GM12801 (cell line): ENCODE results near the gene GPS2.

Source experiments
- CTCF ChIP-seq: IDR thresholded peaks from one replicate; pipeline ENCODE4 v1.5.1; 2011; ENCODE audit warnings: control low read depth; ENCODE audit not compliant: insufficient read length; ENCODE audit errors: extremely low read depth

Gene GPS2

DNA sequence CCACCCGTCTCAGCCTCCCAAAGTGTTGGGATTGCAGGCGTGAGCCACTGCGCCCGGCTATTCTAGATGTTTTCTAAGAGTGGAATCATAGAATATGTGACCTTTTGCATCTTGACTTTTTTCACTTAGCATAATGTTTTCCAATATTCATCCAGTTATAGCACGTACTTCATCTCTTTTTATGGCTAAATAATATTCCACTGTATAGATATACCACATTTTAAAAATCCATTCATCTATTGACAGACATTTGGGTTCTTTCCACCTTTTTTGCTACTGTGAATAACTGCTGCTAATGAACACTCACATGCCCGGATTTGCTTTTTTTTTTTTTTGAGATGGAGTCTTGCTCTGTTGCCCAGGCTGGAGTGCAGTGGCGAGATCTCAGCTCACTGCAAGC is 11.0 kb downstream of the GPS2 start:
- no peak for TF ChIP-seq CTCF

DNA sequence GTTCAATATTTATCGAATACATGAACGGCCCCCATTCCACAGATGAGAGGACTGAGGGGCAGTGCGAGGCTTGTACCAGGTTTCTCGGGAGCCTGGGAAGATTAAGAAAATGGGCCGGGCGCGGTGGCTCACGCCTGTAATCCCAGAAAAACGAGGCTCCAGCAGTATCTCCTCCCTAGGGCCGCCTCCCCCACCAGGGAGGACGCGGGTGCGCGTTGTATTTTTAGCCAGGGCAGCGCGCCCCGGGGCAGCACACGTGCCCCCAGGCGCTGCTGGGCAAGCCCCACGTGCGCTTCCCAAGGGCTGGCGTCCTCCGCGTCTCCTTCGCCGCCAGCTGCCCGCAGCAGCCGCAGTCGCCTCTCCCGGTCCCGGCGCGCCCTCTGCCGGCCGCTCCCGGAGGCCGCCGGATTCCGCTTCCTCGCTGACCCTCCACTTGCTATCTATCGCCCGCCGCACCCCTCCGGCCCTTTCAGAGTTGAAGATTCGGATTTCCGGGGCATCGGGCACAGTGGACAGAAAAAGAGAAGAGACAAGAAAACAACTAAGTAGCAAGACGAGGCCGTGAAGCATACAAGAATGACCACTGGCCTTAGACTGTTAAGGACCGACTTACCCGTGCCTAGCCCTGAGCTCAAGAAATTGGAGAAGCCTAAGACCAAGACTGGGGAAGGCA is 18.8 kb downstream of the GPS2 start:
- no peak for TF ChIP-seq CTCF

DNA sequence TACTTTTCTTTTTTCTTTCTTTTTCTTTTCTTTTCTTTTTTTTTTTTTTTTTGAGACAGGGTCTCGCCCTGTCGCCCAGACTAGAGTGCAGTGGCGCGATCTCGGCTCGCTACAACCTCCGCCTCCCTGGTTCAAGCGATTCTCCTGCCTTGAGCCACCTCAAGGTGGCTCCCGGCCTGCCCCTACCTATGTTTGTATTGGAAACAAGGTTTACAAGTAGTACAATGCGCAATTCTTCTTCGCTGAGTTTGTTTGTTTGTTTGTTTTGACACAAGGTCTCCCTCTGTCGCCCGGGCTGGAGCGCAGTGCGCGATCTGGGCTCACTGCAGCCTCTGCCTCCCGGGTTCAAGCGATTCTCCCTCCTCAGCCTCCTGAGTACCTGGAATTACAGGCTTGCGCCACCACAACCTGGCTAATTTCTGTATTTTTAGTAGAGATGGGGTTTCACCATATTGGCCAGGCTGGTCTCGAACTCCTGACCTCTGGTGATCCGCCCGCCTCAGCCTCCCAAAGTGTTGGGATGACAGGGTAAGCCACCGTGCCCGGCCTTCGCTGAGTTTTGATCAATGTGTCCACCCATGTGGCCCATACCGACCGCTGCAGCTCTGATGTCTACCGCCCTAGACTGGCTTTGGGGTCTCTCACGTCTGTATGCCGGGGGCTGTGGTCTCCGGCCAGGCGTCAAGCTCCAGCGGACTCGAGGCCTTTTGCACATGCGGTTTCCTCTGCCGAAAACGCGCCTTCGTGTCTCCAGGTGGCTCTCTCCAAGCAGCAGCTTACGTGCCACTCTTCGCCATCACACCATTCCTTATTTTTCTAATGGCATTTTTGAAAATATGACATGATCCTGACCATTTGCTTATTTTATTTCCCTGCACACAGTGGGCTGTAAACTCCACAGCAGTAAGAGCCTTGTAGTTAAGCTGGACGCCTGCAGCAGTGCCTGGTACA is 19.7 kb downstream of the GPS2 start:
- no peak for TF ChIP-seq CTCF

- TF ChIP-seq CTCF = no peak
Measured at GRCh38 chr17:7294614-7295153, 20.5 kb downstream of the GPS2 start, which contains the start of gene YBX2. TSS of gene YBX2 (minus strand) at chr17:7294639. CDS start at chr17:7294500, 139 bp downstream.

GRCh38 chr17:7293816-7294613 is 21.1 kb downstream of the GPS2 start:
- TF ChIP-seq CTCF = no peak

GRCh38 chr17:7293159-7293558 is 22.0 kb downstream of the GPS2 start:
- TF ChIP-seq CTCF = no peak

DNA sequence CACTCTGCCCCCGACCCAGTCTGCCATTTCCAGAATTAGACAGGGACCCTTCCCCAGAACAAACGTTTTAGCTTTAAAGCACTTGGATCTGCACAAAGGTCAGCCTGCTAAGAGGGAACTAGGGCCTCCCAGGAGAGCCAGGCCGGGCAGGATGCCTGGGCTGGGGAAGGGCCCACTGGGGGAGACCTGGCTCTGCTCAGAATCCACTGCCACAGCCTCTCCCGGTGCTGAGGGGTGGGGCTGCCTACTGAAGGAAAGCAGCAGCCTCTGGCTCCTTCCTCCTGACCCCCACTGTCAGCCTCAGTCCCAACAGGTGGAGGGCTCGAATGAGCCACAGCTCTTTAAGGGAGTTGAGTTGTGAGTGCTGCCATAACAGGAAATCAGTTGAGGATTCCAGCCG is 22.4 kb downstream of the GPS2 start:
- no peak for TF ChIP-seq CTCF
